GM12878 (cell line): Measurements from ENCODE around the gene SPIRE2. TPM values are rescaled to one million over a fixed set of nuclear protein-coding genes. Genes with fewer than 3 reads are reported as not detected.

Source experiments
- ATAC-seq: fragments of 200-7000 bp; cut with Tn5 transposase; 3 replicates; pipeline ENCODE4 v1.9.1; 2020; ENCODE audit warnings: mild to moderate bottlenecking, moderate library complexity
- BruUV-seq: library from RNA; stranded (reverse); fragments of 400-500 nt; replicated peaks from 2 replicates; lab custom pipeline; 2021; lab: Mats Ljungman, UMichigan
- CTCF ChIA-PET: fragments of 300-600 bp; sonication (Branson Sonifier 250); formaldehyde crosslinking; extraction: SDS; loops from one replicate; lab custom pipeline; 2021; ENCODE audit warnings: inconsistent platforms; lab: Yijun Ruan, JAX
- POLR2A ChIA-PET: fragments of 350-600 bp; formaldehyde crosslinking; extraction: SDS; loops from one replicate; lab custom pipeline; 2021; ENCODE audit warnings: inconsistent platforms; lab: Charles Lee
- RAD21 ChIA-PET: fragments of 300-600 bp; sonication (Branson Sonifier 250); formaldehyde crosslinking; loops from one replicate; lab custom pipeline; 2023; ENCODE audit warnings: antibody characterized with exemption; ENCODE audit not compliant: unreplicated experiment; lab: Charles Lee
- SMC1A ChIA-PET: fragments of 300-600 bp; sonication (Branson Sonifier 250); formaldehyde crosslinking; loops from one replicate; lab custom pipeline; 2023; ENCODE audit not compliant: unreplicated experiment, uncharacterized antibody; lab: Charles Lee
- DNase-seq: peaks from one replicate; pipeline ENCODE4 v3.0.0-alpha.2; 2011; ENCODE audit warnings: low read depth, low spot score
- FAIRE-seq: peaks from 3 replicates; lab custom pipeline; 2011; peaks lifted over from hg19 to GRCh38; lab: Jason Lieb, UNC
- H2AFZ ChIP-seq: 2 replicates; pipeline ENCODE4 v1.6.0; 2011; ENCODE audit warnings: low read depth, low read length, control low read depth; ENCODE audit not compliant: control insufficient read depth
- H3K27ac ChIP-seq: 2 replicates; pipeline ENCODE4 v1.5.1; 2011; ENCODE audit warnings: control low read depth; ENCODE audit not compliant: control insufficient read depth, insufficient read depth
- H3K27me3 ChIP-seq, 2 experiments: replicated peaks in 1 of 2; 2 replicates each; pipeline versions ENCODE4 v1.6.0 to v1.6.1; 2011; ENCODE audit warnings: low read length in 1 of 2; ENCODE audit not compliant: control insufficient read depth in 2 of 2, insufficient read depth in 2 of 2
- H3K36me3 ChIP-seq, 2 experiments: 2 replicates each; pipeline ENCODE4 v1.5.1; 2011; ENCODE audit warnings: low read length in 1 of 2; ENCODE audit not compliant: control insufficient read depth in 2 of 2, insufficient read depth in 2 of 2
- H3K4me1 ChIP-seq: 2 replicates; pipeline ENCODE4 v1.6.1; 2011; ENCODE audit warnings: mild to moderate bottlenecking, low read length, moderate library complexity, mixed read lengths; ENCODE audit not compliant: control insufficient read depth, insufficient read depth
- H3K4me2 ChIP-seq: 2 replicates; pipeline ENCODE4 v1.6.0; 2011; ENCODE audit warnings: control low read depth; ENCODE audit not compliant: control insufficient read depth, insufficient read depth
- H3K4me3 ChIP-seq: fragments of 200-600 bp; sonication (generic); 2 replicates; pipeline ENCODE4 v1.5.1; 2016
- H3K79me2 ChIP-seq: 2 replicates; pipeline ENCODE4 v1.6.0; 2011; ENCODE audit warnings: low read length; ENCODE audit not compliant: control insufficient read depth, insufficient read depth
- H3K9ac ChIP-seq: 2 replicates; pipeline ENCODE4 v1.8.0; 2011; ENCODE audit warnings: low read length, control low read depth, mixed read lengths; ENCODE audit not compliant: control insufficient read depth, insufficient read depth
- H3K9me3 ChIP-seq: replicated peaks from 3 replicates; pipeline ENCODE4 v1.5.1; 2011; ENCODE audit warnings: mild to moderate bottlenecking, low read length; ENCODE audit not compliant: control insufficient read depth, insufficient read depth
- H4K20me1 ChIP-seq: 2 replicates; pipeline ENCODE4 v1.6.0; 2011; ENCODE audit not compliant: control insufficient read depth, insufficient read depth
- CEBPZ ChIP-seq: fragments of 150-350 bp; IDR thresholded peaks from 2 replicates; pipeline ENCODE4 v1.6.1; 2016; ENCODE audit warnings: low read depth, low read length
- EED ChIP-seq: sonication (generic); IDR thresholded peaks from 2 replicates; pipeline ENCODE4 v1.6.1; 2016; ENCODE audit warnings: antibody characterized with exemption, low read depth
- MEF2B ChIP-seq: fragments of 450-650 bp; IDR thresholded peaks from 2 replicates; pipeline ENCODE4 v1.6.1; 2018; ENCODE audit warnings: mild to moderate bottlenecking, moderate library complexity; ENCODE audit not compliant: partially characterized antibody, poor library complexity, severe bottlenecking
- NBN ChIP-seq: fragments of 450-650 bp; IDR thresholded peaks from 2 replicates; pipeline ENCODE4 v1.6.1; 2016
- NFYB ChIP-seq: IDR thresholded peaks from 2 replicates; pipeline ENCODE4 v1.6.1; 2011; ENCODE audit warnings: low read depth, mild to moderate bottlenecking, low read length, improper control_type of control experiment, moderate library complexity; ENCODE audit not compliant: insufficient read depth
- POU2F2 ChIP-seq: IDR thresholded peaks from 3 replicates; pipeline ENCODE4 v1.6.1; 2011; ENCODE audit warnings: low read depth, mild to moderate bottlenecking, low read length, borderline replicate concordance
- RB1 ChIP-seq: fragments of 450-650 bp; formaldehyde crosslinking; IDR thresholded peaks from 2 replicates; pipeline ENCODE4 v1.6.1; 2017; ENCODE audit warnings: mild to moderate bottlenecking, borderline replicate concordance
- TARDBP ChIP-seq: IDR thresholded peaks from 2 replicates; pipeline ENCODE4 v1.6.1; 2016; ENCODE audit warnings: borderline replicate concordance
- ZNF274 ChIP-seq: IDR thresholded peaks from one replicate; pipeline ENCODE4 v1.8.0; 2011; ENCODE audit not compliant: insufficient read length, insufficient read depth
- whole genome bisulfite sequencing: methylation state at CpG from one replicate; pipeline ENCODE4 v1.1.6; 2016; ENCODE audit warnings: low lambda C conversion rate; ENCODE audit not compliant: insufficient replicate concordance, insufficient coverage; ENCODE audit errors: missing lambda C conversion rate; 5-methylcytosine and 5-hydroxymethylcytosine counted together
- in situ Hi-C: fragments of 300-500 bp; cut with MboI; formaldehyde crosslinking; loops from 9 replicates; pipeline ENCODE4 v1.14.3; 2018; ENCODE audit warnings: mixed read lengths
- intact Hi-C: fragments of 100-400 bp; cut with micrococcal nuclease; formaldehyde crosslinking; loops from one replicate; pipeline ENCODE4 v1.14.2; 2022; ENCODE audit not compliant: unreplicated experiment
- polyA plus RNA-seq, 11 experiments: library from polyadenylated mRNA; depleted of rRNA in 4 of 11; unstranded in 6 of 11; stranded (reverse) in 5 of 11; fragments of >200 nt; fragmentation: Nextera tagmentation in 4 of 11; fragmentation: Illumina TruSeq in 1 of 11; extraction: Ambion mirVana in 4 of 11; extraction: Trizol in 1 of 11; gene quantifications; 1 replicate in 1 of 11; 2 replicates in 10 of 11; pipeline versions ENCODE4 v1.2.1 to v1.2.3, GENCODE V29; 2011 to 2016; ENCODE audit warnings: inconsistent platforms in 2 of 11, missing spikeins in 2 of 11, low read depth in 1 of 11
- total RNA-seq, 4 experiments: library from RNA; depleted of rRNA in 3 of 4; stranded (reverse); fragments of >200 nt in 3 of 4; fragmentation: Illumina TruSeq in 1 of 4; extraction: Trizol in 1 of 4; gene quantifications; 2 replicates each; pipeline versions ENCODE4 v1.2.1 to v1.2.3, GENCODE V29; 2013 to 2021
- TF ChIP-seq, protein P1 (sequence below): IDR thresholded peaks from 2 replicates; pipeline ENCODE4 v1.6.1; 2011; ENCODE audit warnings: borderline replicate concordance, low read depth, mild to moderate bottlenecking, moderate library complexity, low read length; ENCODE audit not compliant: insufficient read depth, poor library complexity, severe bottlenecking

SPIRE2 gene
- total and polyA plus RNA-seq, 10 of the 15 experiments (the other 5 are each of a cell fraction or from before 2014, with no cell fraction given): 0.03 to 0.64 (median 0.27) TPM; not detected in 1

- WGBS: 98% methylated on average over 13 of the region's 14 CpGs
- Histone ChIP-seq H3K79me2 (no peaks in the 10 kb centered on the region), H3K9me3 (no peaks in the 10 kb centered on the region; the same call in 2 of the 3 replicates), H3K4me3 (no peak overlapping the region), H3K4me1 (no peaks in the 10 kb centered on the region), H2AFZ (no peak overlapping the region), H3K9ac (no peak overlapping the region), H3K36me3 (peaks cover 10 to 12% of the 10 kb centered on the region in 2 experiments), H3K27ac (no peak overlapping the region), H3K4me2 (no peak overlapping the region), H4K20me1 (no peaks in the 10 kb centered on the region; the same call in 1 of the 2 replicates), H3K27me3 (no peaks in the 10 kb centered on the region)
- intact Hi-C loops: loop anchor here (10.0 kb wide), 1 partner anchor 207 kb away; the partner anchor contains the start of gene SPATA2L
- FAIRE-seq (no peak), ATAC-seq (no peak), DNase-seq (no peak)
- BruUV-seq: no TSS peak
- CTCF ChIA-PET: interaction anchor here (0.8 to 2.0 kb wide), 5 partner anchors 15 to 225 kb away, joined by 3 to 12 read pairs (median 5); partner anchors contain the start of gene CDK10
- RAD21 ChIA-PET: interaction anchor here (1.4 kb wide), 1 partner anchor 205 kb away, joined by 10 read pairs; no protein-coding TSS in a partner anchor
- SMC1A ChIA-PET: no interaction called here
- TF ChIP-seq ZNF274: no peak
- no peak for TF ChIP-seq POU2F2
- TF ChIP-seq MEF2B: no peak
- TF ChIP-seq, protein P1, sequence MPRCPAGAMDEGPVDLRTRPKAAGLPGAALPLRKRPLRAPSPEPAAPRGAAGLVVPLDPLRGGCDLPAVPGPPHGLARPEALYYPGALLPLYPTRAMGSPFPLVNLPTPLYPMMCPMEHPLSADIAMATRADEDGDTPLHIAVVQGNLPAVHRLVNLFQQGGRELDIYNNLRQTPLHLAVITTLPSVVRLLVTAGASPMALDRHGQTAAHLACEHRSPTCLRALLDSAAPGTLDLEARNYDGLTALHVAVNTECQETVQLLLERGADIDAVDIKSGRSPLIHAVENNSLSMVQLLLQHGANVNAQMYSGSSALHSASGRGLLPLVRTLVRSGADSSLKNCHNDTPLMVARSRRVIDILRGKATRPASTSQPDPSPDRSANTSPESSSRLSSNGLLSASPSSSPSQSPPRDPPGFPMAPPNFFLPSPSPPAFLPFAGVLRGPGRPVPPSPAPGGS: no peak
- no peak for TF ChIP-seq TARDBP
- TF ChIP-seq NFYB: no peak
- no peak for TF ChIP-seq EED
- no peak for TF ChIP-seq RB1
- no peak for TF ChIP-seq NBN
- TF ChIP-seq CEBPZ: no peak
- in situ Hi-C loops: no loop called here
- POLR2A ChIA-PET: no interaction called here
Observed at GRCh38 chr16:89911375-89911774, 83.1 kb downstream of the SPIRE2 start.
